GM23338 (cell line): ENCODE results near the gene AKT2. TPM values are rescaled to one million over a fixed set of nuclear protein-coding genes. Genes with fewer than 3 reads are reported as not detected.

Experiments used
- ATAC-seq: fragments of 200-7000 bp; cut with Tn5 transposase; 3 replicates; pipeline ENCODE4 v1.9.1; 2020
- DNase-seq: peaks from one replicate; pipeline ENCODE4 v3.0.0-alpha.2; 2015; ENCODE audit warnings: low spot score
- H2AFZ ChIP-seq: fragments of 200-600 bp; sonication (generic); 2 replicates; pipeline ENCODE4 v1.8.0; 2016; ENCODE audit warnings: antibody characterized with exemption, mild to moderate bottlenecking, moderate library complexity
- H3F3A ChIP-seq: fragments of 200-600 bp; sonication (generic); replicated peaks from 2 replicates; pipeline ENCODE4 v1.8.0; 2017; ENCODE audit warnings: antibody characterized with exemption, mixed run types, low read depth
- H3K27ac ChIP-seq: fragments of 200-600 bp; sonication (generic); 2 replicates; pipeline ENCODE4 v1.6.1; 2016; ENCODE audit warnings: low read depth
- H3K27me3 ChIP-seq: fragments of 200-600 bp; sonication (generic); 2 replicates; pipeline ENCODE4 v1.8.0; 2016; ENCODE audit warnings: mild to moderate bottlenecking, mixed run types, moderate library complexity; ENCODE audit not compliant: insufficient read depth
- H3K36me3 ChIP-seq: fragments of 200-600 bp; sonication (generic); 2 replicates; pipeline ENCODE4 v1.8.0; 2016; ENCODE audit warnings: mild to moderate bottlenecking; ENCODE audit not compliant: insufficient read depth
- H3K4me1 ChIP-seq: fragments of 200-600 bp; sonication (generic); 2 replicates; pipeline ENCODE4 v1.8.0; 2016; ENCODE audit warnings: mild to moderate bottlenecking, moderate library complexity; ENCODE audit not compliant: insufficient read depth
- H3K4me2 ChIP-seq: fragments of 200-600 bp; sonication (generic); 2 replicates; pipeline ENCODE4 v1.7.1; 2017; ENCODE audit warnings: mixed run types
- H3K4me3 ChIP-seq: fragments of 200-600 bp; sonication (generic); 2 replicates; pipeline ENCODE4 v1.6.1; 2016; ENCODE audit warnings: mixed run types
- H3K79me2 ChIP-seq: fragments of 200-600 bp; sonication (generic); replicated peaks from 2 replicates; pipeline ENCODE4 v1.8.0; 2017; ENCODE audit warnings: mild to moderate bottlenecking; ENCODE audit not compliant: insufficient read depth
- H3K9me2 ChIP-seq: fragments of 200-600 bp; sonication (generic); 2 replicates; pipeline ENCODE4 v1.8.0; 2017; ENCODE audit not compliant: insufficient read depth
- H4K20me1 ChIP-seq: fragments of 200-600 bp; sonication (generic); replicated peaks from 2 replicates; pipeline ENCODE4 v1.8.0; 2017; ENCODE audit warnings: mild to moderate bottlenecking; ENCODE audit not compliant: insufficient read depth
- H3K27ac Mint-ChIP-seq: 2 replicates; pipeline ENCODE4 v1.8.0; 2020; ENCODE audit warnings: inconsistent platforms, mild to moderate bottlenecking, moderate library complexity, mixed read lengths
- H3K27me3 Mint-ChIP-seq: 3 replicates; pipeline ENCODE4 v1.8.0; 2022; ENCODE audit warnings: low read depth, mild to moderate bottlenecking, moderate library complexity, mixed read lengths, inconsistent platforms; ENCODE audit not compliant: insufficient read depth, poor library complexity
- H3K36me3 Mint-ChIP-seq: 3 replicates; pipeline ENCODE4 v1.8.0; 2021; ENCODE audit warnings: low read depth, mild to moderate bottlenecking, inconsistent platforms, moderate library complexity, mixed read lengths
- H3K4me1 Mint-ChIP-seq: 3 replicates; pipeline ENCODE4 v1.8.0; 2020; ENCODE audit warnings: mild to moderate bottlenecking, inconsistent platforms, mixed read lengths
- H3K4me3 Mint-ChIP-seq: 3 replicates; pipeline ENCODE4 v1.8.0; 2021; ENCODE audit warnings: moderate library complexity, mild to moderate bottlenecking, inconsistent platforms, mixed read lengths
- H3K9me3 Mint-ChIP-seq: 3 replicates; pipeline ENCODE4 v1.8.0; 2020; ENCODE audit warnings: moderate library complexity, mild to moderate bottlenecking, inconsistent platforms, mixed read lengths
- ETS1 ChIP-seq: IDR thresholded peaks from 2 replicates; pipeline ENCODE4 v1.6.1; 2016; ENCODE audit warnings: antibody characterized with exemption
- EZH2 ChIP-seq: fragments of 200-600 bp; sonication (generic); IDR thresholded peaks from one replicate; pipeline ENCODE4 v1.8.0; 2017; ENCODE audit warnings: antibody characterized with exemption, mild to moderate bottlenecking, low read depth; ENCODE audit not compliant: unreplicated experiment
- EZH2phosphoT487 ChIP-seq: fragments of 200-600 bp; sonication (generic); IDR thresholded peaks from one replicate; pipeline ENCODE4 v1.8.1; 2018; ENCODE audit warnings: antibody characterized with exemption; ENCODE audit not compliant: unreplicated experiment
- REST ChIP-seq: IDR thresholded peaks from one replicate; pipeline ENCODE4 v1.6.1; 2018; ENCODE audit warnings: antibody characterized with exemption; ENCODE audit not compliant: unreplicated experiment
- ZNF114 ChIP-seq: fragments of 250-450 bp; sonication (Bioruptor Pico); IDR thresholded peaks from 2 replicates; pipeline ENCODE4 v1.5.0; 2020; ENCODE audit warnings: mild to moderate bottlenecking, moderate library complexity
- polyA plus RNA-seq: library from polyadenylated mRNA; unstranded; fragments of >200 nt; fragmentation: Nextera tagmentation; extraction: Ambion mirVana; gene quantifications from 2 replicates; pipeline ENCODE4 v1.2.1, GENCODE V29; 2016
- total RNA-seq: library from RNA; depleted of rRNA; stranded (reverse); fragments of >200 nt; shearing (Covaris generic); gene quantifications from 2 replicates; pipeline ENCODE4 v1.2.3, GENCODE V29; 2014

AKT2 gene
- total and polyA plus RNA-seq, 2 experiments from 2014 or later = 17.6 to 123 TPM

GRCh38 chr19:40269216-40269940 lies 15.8 kb downstream of the AKT2 start:
- H3K27ac ChIP-seq = no peak overlapping the region
- H3K27ac Mint-ChIP-seq = peak overlapping the region; percentile 59; the same call in 1 of the 2 replicates

GRCh38 chr19:40267601-40267997 lies 17.5 kb downstream of the AKT2 start:
- Mint-ChIP-seq H3K27ac (peak overlapping the region; percentile 66), H3K9me3 (no peaks in the 10 kb centered on the region), H3K4me3 (no peak overlapping the region), H3K36me3 (peaks cover 21% of the 10 kb centered on the region), H3K27me3 (peaks cover 11% of the 10 kb centered on the region), H3K4me1 (peaks cover 25% of the 10 kb centered on the region)
- no peak for DNase-seq
- ATAC-seq = no peak
- no peaks in the 10 kb centered on the region for H3K27me3 ChIP-seq
- no peaks in the 10 kb centered on the region for H3K9me2 ChIP-seq
- peaks cover 42% of the 10 kb centered on the region for H3K79me2 ChIP-seq
- H2AFZ ChIP-seq = no peak overlapping the region
- H3K36me3 ChIP-seq = 0 out of 2 replicates have a peak, but pooled peaks cover under 1% of the 10 kb centered on the region
- no peaks in the 10 kb centered on the region; the same call in 1 of the 2 replicates for H3K4me1 ChIP-seq
- H3K4me3 ChIP-seq = no peak overlapping the region
- no peak overlapping the region for H3K4me2 ChIP-seq
- peaks cover 10% of the 10 kb centered on the region for H4K20me1 ChIP-seq
- H3F3A ChIP-seq = no peaks in the 10 kb centered on the region
- no peak overlapping the region for H3K27ac ChIP-seq
- no peak for TF ChIP-seq ETS1
- TF ChIP-seq REST = no peak

More at GRCh38 chr19:40269216-40269940, 15.8 kb downstream of the AKT2 start:
- Histone ChIP-seq H3K4me1 (peaks cover 5% of the 10 kb centered on the region), H2AFZ (no peak overlapping the region), H3K36me3 (no peaks in the 10 kb centered on the region), H3K4me2 (no peak overlapping the region), H3F3A (no peaks in the 10 kb centered on the region), H3K4me3 (no peak overlapping the region), H3K9me2 (no peaks in the 10 kb centered on the region), H3K79me2 (peaks cover 59% of the 10 kb centered on the region), H3K27me3 (no peaks in the 10 kb centered on the region), H4K20me1 (peaks cover 10% of the 10 kb centered on the region)
- Mint-ChIP-seq H3K27me3 (peaks cover 11% of the 10 kb centered on the region), H3K4me3 (no peak overlapping the region), H3K36me3 (peaks cover 8% of the 10 kb centered on the region), H3K4me1 (peaks cover 34% of the 10 kb centered on the region), H3K9me3 (no peaks in the 10 kb centered on the region; the same call in 2 of the 3 replicates)
- DNase-seq (no peak), ATAC-seq (no peak)
- no peak for TF ChIP-seq ZNF114 (CRISPR knock-in tag)
- no peak for TF ChIP-seq REST
- no peak for TF ChIP-seq EZH2
- TF ChIP-seq EZH2phosphoT487 = no peak
